Activated T-helper 1 cell treated with anti-CD3 and anti-CD28 coated beads, Interleukin-12 subunit alpha, Interleukin-12 subunit beta, Interleukin-2, Interleukin-4 antibody, amounts not matched to agents 30 ng/mL and 10 ng/mL and 1 ng/mL, durations not matched to agents 14 hours and 24 hours and 36 hours (primary cell): ENCODE measurements around the gene ACOT8. TPM values are rescaled to one million over a fixed set of nuclear protein-coding genes. Genes with fewer than 3 reads are reported as not detected.
A peak's percentile ranks its signal among the peaks of the same experiment; 100 is the strongest.
"Not testable (repeated sequence)": the region's sequence is repeated elsewhere in the genome, so short reads cannot be mapped to it uniquely, and the experiment has no call there.

Source experiments
- DNase-seq: peaks from one replicate; pipeline ENCODE4 v3.0.0; 2021; ENCODE audit warnings: low spot score
- H3K27ac Mint-ChIP-seq: one replicate; pipeline ENCODE4 v1.8.0; 2021; ENCODE audit warnings: mild to moderate bottlenecking, mixed read lengths
- H3K27me3 Mint-ChIP-seq: one replicate; pipeline ENCODE4 v1.8.0; 2022; ENCODE audit warnings: mild to moderate bottlenecking, moderate library complexity, mixed read lengths; ENCODE audit not compliant: insufficient read depth
- H3K36me3 Mint-ChIP-seq: one replicate; pipeline ENCODE4 v1.8.0; 2021; ENCODE audit warnings: low read depth, mixed read lengths
- H3K4me1 Mint-ChIP-seq: one replicate; pipeline ENCODE4 v1.8.0; 2021; ENCODE audit warnings: low read depth, mixed read lengths
- H3K4me3 Mint-ChIP-seq: one replicate; pipeline ENCODE4 v1.8.0; 2021; ENCODE audit warnings: mild to moderate bottlenecking, moderate library complexity, mixed read lengths
- H3K9me3 Mint-ChIP-seq: one replicate; pipeline ENCODE4 v1.8.0; 2021; ENCODE audit warnings: mixed read lengths
- intact Hi-C: fragments of 100-400 bp; cut with micrococcal nuclease; formaldehyde crosslinking; loops from one replicate; pipeline ENCODE4 v1.15.1; 2024
- total RNA-seq: library from RNA; stranded (reverse); gene quantifications from 2 replicates; pipeline ENCODE4 v1.2.3, GENCODE V29; 2022

ACOT8 gene
- total RNA-seq, 1 donor from 2014 or later: 26.5 TPM

DNA sequence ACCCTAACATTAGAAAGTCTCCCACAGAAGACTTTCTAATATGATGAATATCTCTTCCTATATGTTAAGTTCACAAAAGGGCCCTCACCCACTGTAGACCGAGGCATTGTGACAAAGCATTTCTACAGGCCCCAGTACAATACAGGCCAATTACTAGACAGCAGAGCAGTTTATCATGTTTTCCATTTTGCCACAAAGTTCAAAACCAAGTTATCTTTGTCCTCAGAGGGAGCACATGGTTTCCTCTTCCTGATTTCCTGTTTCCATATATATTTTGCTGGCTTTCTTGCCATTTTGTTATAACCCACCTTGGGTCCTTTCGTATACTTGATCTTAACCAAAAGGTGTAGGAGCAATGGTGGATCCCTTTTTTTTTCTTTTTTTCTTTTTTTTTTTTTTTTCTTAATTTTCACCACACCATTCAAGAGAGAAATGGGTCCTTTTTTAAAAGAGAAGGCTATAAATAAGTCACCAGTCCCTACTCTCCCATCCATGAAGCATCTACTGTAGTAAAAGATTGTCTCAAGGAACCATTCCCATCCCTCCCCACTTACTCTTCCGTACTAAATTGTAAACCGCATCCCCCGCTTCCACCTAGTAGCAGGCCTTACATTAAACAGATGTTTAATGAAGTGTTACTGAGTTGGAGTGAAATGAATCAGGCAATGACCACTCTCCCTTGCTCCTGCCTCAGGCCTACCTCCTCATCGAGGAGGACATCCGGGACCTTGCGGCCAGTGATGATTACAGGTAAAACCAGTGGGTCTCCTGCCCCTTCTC lies 46.8 kb downstream of the ACOT8 start:
- peaks cover 24% of the 10 kb centered on the region for H3K4me1 Mint-ChIP-seq
- DNase-seq: no peak
- H3K9me3 Mint-ChIP-seq: no peaks in the 10 kb centered on the region
- peak overlapping the region; percentile 6 for H3K4me3 Mint-ChIP-seq
- H3K27ac Mint-ChIP-seq: no peak overlapping the region
- H3K27me3 Mint-ChIP-seq: no peaks in the 10 kb centered on the region
- H3K36me3 Mint-ChIP-seq: peaks cover 38% of the 10 kb centered on the region
- intact Hi-C loops: no loop called here

DNA sequence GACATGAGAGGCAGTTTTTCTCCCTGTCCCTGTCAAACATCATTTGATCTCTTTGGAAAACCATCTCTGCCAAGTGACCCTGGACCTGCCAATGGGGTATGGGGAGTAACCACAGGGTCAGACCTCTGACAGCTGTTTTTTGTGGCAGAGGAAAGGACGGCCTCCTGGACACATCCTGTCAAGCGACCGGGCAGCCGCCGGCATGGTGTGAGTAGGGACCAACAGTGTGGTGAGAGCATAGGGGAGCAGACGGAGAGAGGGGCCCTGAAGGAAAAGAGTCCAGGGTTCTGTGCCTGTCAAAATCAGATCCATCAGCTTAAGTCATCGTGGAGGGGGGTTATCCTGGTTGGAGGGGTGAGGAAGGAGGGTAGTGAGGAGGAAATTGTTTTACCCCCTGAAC lies 55.3 kb downstream of the ACOT8 start:
- no peak for DNase-seq
- Mint-ChIP-seq H3K36me3 (peaks cover 37% of the 10 kb centered on the region), H3K27ac (no peak overlapping the region), H3K9me3 (no peaks in the 10 kb centered on the region), H3K27me3 (no peaks in the 10 kb centered on the region), H3K4me3 (no peak overlapping the region), H3K4me1 (peaks cover 9% of the 10 kb centered on the region)
- intact Hi-C loops: no loop called here

DNA sequence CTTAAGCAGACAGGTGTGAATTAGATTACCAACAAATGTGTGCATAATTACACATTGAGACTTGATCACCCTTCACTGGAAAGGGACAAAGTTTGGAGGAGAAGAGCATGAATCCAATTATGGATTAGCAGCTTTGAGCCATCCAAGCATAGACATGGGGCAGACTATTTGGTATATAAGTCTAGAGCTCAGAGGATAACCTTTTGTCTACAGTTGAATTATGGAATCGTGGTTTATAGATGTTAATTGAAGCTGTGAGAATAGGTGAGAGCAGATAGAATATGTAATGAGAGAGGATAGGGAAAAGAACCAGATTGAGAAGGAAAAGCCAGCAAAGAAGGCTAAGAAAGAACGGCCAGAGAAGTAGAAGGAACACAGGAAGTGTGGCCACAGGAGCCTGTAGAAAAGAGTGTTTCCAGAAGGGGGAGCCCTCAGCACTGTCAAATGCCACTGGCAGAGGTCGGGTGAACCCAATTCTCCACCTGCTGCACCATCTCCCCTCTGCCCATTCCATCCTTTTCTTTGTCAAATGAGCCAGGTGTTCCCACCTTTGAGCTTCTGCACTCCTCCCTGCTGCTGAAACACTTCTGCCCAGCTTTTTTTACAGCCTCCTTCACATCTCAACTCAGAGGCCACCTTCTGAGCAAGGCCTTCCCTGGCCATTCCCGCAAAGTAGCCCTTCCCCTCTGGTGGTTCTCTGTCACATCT lies 58.1 kb downstream of the ACOT8 start:
- peak; percentile 64 for DNase-seq
- H3K9me3 Mint-ChIP-seq: no peaks in the 10 kb centered on the region
- H3K4me3 Mint-ChIP-seq: no peak overlapping the region
- H3K27ac Mint-ChIP-seq: peak overlapping the region; percentile 4
- H3K27me3 Mint-ChIP-seq: no peaks in the 10 kb centered on the region
- H3K36me3 Mint-ChIP-seq: peaks cover 36% of the 10 kb centered on the region
- H3K4me1 Mint-ChIP-seq: peaks cover 20% of the 10 kb centered on the region
- intact Hi-C loops: loop anchor here (1.0 to 10.0 kb wide), 4 partner anchors 92 to 566 kb away; partner anchors contain the start of genes CTSA and NEURL2

DNA sequence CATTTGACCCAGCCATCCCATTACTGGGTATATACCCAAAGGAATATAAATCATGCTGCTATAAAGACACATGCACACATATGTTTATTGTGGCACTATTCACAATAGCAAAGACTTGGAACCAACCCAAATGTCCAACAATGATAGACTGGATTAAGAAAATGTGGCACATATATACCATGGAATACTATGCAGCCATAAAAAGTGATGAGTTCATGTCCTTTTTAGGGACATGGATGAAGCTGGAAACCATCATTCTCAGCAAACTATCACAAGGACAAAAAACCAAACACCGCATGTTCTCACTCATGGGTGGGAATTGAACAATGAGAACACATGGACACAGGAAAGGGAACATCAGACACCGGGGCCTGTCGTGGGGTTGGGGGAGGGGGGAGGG lies 59.2 kb downstream of the ACOT8 start:
- peaks cover 22% of the 10 kb centered on the region for H3K4me1 Mint-ChIP-seq
- peaks cover 27% of the 10 kb centered on the region for H3K36me3 Mint-ChIP-seq

DNA sequence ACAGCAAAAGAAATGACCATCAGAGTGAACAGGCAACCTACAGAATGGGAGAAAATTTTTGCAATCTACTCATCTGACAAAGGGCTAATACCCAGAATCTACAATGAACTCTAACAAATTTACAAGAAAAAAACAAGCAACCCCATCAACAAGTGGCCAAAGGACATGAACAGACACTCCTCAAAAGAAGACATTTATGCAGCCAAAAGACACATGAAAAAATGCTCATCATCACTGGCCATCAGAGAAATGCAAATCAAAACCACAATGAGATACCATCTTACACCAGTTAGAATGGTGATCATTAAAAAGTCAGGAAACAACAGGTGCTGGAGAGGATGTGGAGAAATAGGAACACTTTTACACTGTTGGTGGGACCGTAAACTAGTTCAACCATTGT lies 59.7 kb downstream of the ACOT8 start:
- DNase-seq, H3K4me3 Mint-ChIP-seq, H3K27me3 Mint-ChIP-seq, H3K27ac Mint-ChIP-seq, H3K9me3 Mint-ChIP-seq: not testable (repeated sequence)
- intact Hi-C loops: loop anchor here (10.0 kb wide), 1 partner anchor 567 kb away; no protein-coding TSS in a partner anchor
- Mint-ChIP-seq H3K36me3 (peaks cover 28% of the 10 kb centered on the region), H3K4me1 (peaks cover 27% of the 10 kb centered on the region)

More for the DNA sequence above, 59.2 kb downstream of the ACOT8 start:
- H3K4me3 Mint-ChIP-seq, H3K27me3 Mint-ChIP-seq, H3K27ac Mint-ChIP-seq, H3K9me3 Mint-ChIP-seq, DNase-seq: not testable (repeated sequence)
- intact Hi-C loops: loop anchor here (2.0 to 10.0 kb wide), 3 partner anchors 93 to 567 kb away; partner anchors contain the start of genes CTSA and NEURL2

DNA sequence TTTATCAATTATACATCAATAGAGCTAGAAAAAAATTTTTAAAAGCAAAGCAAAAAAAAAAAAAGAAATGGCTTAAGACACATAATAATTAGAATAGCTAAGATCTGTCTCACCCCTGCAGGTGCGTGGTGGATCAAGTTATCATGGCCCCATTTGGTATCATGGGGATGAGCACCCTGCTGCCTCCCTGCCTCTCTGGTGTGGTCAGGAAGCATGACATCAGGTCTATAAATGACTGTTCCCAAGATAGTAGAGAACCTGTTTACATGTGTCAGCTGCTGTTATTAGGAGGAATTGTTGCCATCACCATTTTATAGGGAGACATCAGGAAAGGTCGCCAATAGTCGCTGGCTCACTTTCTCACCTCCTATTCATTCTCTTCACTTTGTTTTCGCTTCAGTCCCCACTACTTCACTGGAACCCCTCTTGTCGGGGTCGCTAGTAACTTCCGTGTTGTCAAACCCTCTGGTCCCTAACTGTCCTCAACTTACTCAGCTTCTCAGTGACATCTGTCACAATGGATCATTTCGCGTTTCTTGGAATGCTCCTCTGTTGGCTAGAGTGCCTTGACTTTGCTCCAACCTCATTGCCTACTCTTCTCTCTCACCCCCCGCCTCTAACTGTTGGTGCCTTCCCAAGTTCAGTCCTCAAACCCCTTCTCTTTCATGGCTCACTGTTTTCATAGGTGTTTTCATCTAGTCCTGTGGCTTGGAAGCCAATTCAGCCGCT lies 60.7 kb downstream of the ACOT8 start:
- Mint-ChIP-seq H3K9me3 (no peaks in the 10 kb centered on the region), H3K4me3 (no peak overlapping the region), H3K27ac (no peak overlapping the region), H3K27me3 (no peaks in the 10 kb centered on the region), H3K4me1 (peaks cover 31% of the 10 kb centered on the region), H3K36me3 (peaks cover 20% of the 10 kb centered on the region)
- no peak for DNase-seq
- intact Hi-C loops: loop anchor here (10.0 kb wide), 1 partner anchor 568 kb away; no protein-coding TSS in a partner anchor

DNA sequence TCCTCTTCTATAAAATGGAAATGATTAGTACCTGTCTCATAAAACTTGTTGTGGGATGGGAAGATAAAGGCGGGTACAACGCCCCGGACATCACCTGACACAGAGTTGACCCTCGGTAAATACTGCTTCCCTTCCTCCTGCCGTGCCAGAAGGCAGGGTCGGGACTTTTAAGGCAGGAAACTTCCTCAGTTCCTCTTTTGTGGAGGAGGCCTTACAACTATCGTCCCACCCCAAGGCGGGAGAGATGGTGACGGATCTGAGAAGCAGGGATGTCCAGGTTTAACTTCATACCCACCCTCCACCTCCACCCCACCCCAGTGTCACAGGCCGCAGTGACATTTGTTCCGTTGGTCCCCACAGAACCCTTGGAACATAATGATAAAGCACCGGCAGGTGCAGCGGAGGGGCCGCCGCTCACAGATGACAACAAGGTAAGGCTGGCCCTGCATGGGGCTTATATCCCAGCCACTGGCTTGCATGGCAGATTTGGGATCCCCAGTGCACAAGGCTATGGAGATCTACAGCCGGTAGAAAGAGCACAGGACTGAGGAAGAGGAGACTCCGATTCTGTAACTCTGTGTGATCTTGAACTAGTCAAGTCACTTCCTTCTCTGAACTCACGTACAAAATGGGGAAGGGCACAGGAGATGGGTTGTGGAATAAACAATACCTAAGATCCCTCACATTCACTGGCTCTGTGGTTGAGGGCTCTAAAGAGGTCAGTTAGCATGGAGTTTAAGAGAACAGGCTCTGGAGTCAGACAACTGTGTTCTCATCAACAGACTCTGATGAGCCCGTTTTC lies 64.7 kb downstream of the ACOT8 start:
- no peak for DNase-seq
- Mint-ChIP-seq H3K4me3 (peak overlapping the region; percentile 82), H3K9me3 (no peaks in the 10 kb centered on the region), H3K27ac (peak overlapping the region; percentile 89), H3K4me1 (peaks cover 24% of the 10 kb centered on the region), H3K36me3 (peaks cover 18% of the 10 kb centered on the region), H3K27me3 (peaks cover 3% of the 10 kb centered on the region)
- intact Hi-C loops: loop anchor here (5.0 to 10.0 kb wide), 4 partner anchors 295 to 905 kb away; partner anchors contain the start of genes NCOA5, SYS1 and YWHAB

Other genes with a start within 250 kb of the ACOT8 start
- gene WFDC10A, start 227.7 kb downstream of the ACOT8 start, total RNA-seq: not detected in 2 replicates
- not detected in 2 replicates for gene WFDC9, start 226.1 kb downstream of the ACOT8 start, total RNA-seq
- gene WFDC11, start 187.2 kb downstream of the ACOT8 start, total RNA-seq: not detected in 2 replicates
- gene WFDC13, start 155.4 kb downstream of the ACOT8 start, total RNA-seq: not detected in 2 replicates
- gene WFDC10B, start 152.4 kb downstream of the ACOT8 start, total RNA-seq: not detected in 2 replicates
- gene SPINT4, start 135.0 kb downstream of the ACOT8 start, total RNA-seq: not detected in 2 replicates
- not detected in 2 replicates for gene WFDC3, start 65.5 kb downstream of the ACOT8 start, total RNA-seq
- gene DNTTIP1, start 65.4 kb downstream of the ACOT8 start, total RNA-seq: 35.6 and 40.1 TPM in 2 replicates
- gene UBE2C, start 44.7 kb downstream of the ACOT8 start, total RNA-seq: 114 and 118 TPM in 2 replicates
- not detected in 2 replicates for gene TNNC2, start 30.1 kb downstream of the ACOT8 start, total RNA-seq
- gene SNX21, start 23.6 kb downstream of the ACOT8 start, total RNA-seq: 0.75 and 1.1 TPM in 2 replicates
- gene ZSWIM3, start 222 bp upstream of the ACOT8 start, total RNA-seq: 5.8 and 6.2 TPM in 2 replicates
- 7.5 and 7.8 TPM in 2 replicates for gene ZSWIM1, start 23.8 kb upstream of the ACOT8 start, total RNA-seq
- 0.59 and 1.1 TPM in 2 replicates for gene SPATA25, start 30.2 kb upstream of the ACOT8 start, total RNA-seq
- 1.9 and 3.4 TPM in 2 replicates for gene NEURL2, start 33.8 kb upstream of the ACOT8 start, total RNA-seq
- gene CTSA, start 33.9 kb upstream of the ACOT8 start, total RNA-seq: 43.0 and 46.9 TPM in 2 replicates
- gene PLTP, start 54.8 kb upstream of the ACOT8 start, total RNA-seq: 1.5 and 1.9 TPM in 2 replicates
- gene PCIF1, start 77.3 kb upstream of the ACOT8 start, total RNA-seq: 27.9 and 28.5 TPM in 2 replicates
- gene ZNF335, start 114.8 kb upstream of the ACOT8 start, total RNA-seq: 38.3 and 40.9 TPM in 2 replicates
- 0.08 TPM in 1 of 2 replicates, not detected in the other for gene MMP9, start 151.5 kb upstream of the ACOT8 start, total RNA-seq
- gene SLC12A5, start 171.8 kb upstream of the ACOT8 start, total RNA-seq: 0.42 TPM in 1 of 2 replicates, not detected in the other
- 30.4 and 32.9 TPM in 2 replicates for gene NCOA5, start 232.6 kb upstream of the ACOT8 start, total RNA-seq